GM23338 (cell line): Measurements from ENCODE around the gene S100A16. TPM values are rescaled to one million over a fixed set of nuclear protein-coding genes. Genes with fewer than 3 reads are reported as not detected.

ENCODE experiments used
- ATAC-seq: fragments of 200-7000 bp; cut with Tn5 transposase; 3 replicates; pipeline ENCODE4 v1.9.1; 2020
- DNase-seq: peaks from one replicate; pipeline ENCODE4 v3.0.0-alpha.2; 2015; ENCODE audit warnings: low spot score
- H2AFZ ChIP-seq: fragments of 200-600 bp; sonication (generic); 2 replicates; pipeline ENCODE4 v1.8.0; 2016; ENCODE audit warnings: antibody characterized with exemption, mild to moderate bottlenecking, moderate library complexity
- H3F3A ChIP-seq: fragments of 200-600 bp; sonication (generic); replicated peaks from 2 replicates; pipeline ENCODE4 v1.8.0; 2017; ENCODE audit warnings: antibody characterized with exemption, mixed run types, low read depth
- H3K27ac ChIP-seq: fragments of 200-600 bp; sonication (generic); 2 replicates; pipeline ENCODE4 v1.6.1; 2016; ENCODE audit warnings: low read depth
- H3K27me3 ChIP-seq: fragments of 200-600 bp; sonication (generic); 2 replicates; pipeline ENCODE4 v1.8.0; 2016; ENCODE audit warnings: mild to moderate bottlenecking, mixed run types, moderate library complexity; ENCODE audit not compliant: insufficient read depth
- H3K36me3 ChIP-seq: fragments of 200-600 bp; sonication (generic); 2 replicates; pipeline ENCODE4 v1.8.0; 2016; ENCODE audit warnings: mild to moderate bottlenecking; ENCODE audit not compliant: insufficient read depth
- H3K4me1 ChIP-seq: fragments of 200-600 bp; sonication (generic); 2 replicates; pipeline ENCODE4 v1.8.0; 2016; ENCODE audit warnings: mild to moderate bottlenecking, moderate library complexity; ENCODE audit not compliant: insufficient read depth
- H3K4me2 ChIP-seq: fragments of 200-600 bp; sonication (generic); 2 replicates; pipeline ENCODE4 v1.7.1; 2017; ENCODE audit warnings: mixed run types
- H3K4me3 ChIP-seq: fragments of 200-600 bp; sonication (generic); 2 replicates; pipeline ENCODE4 v1.6.1; 2016; ENCODE audit warnings: mixed run types
- H3K79me2 ChIP-seq: fragments of 200-600 bp; sonication (generic); replicated peaks from 2 replicates; pipeline ENCODE4 v1.8.0; 2017; ENCODE audit warnings: mild to moderate bottlenecking; ENCODE audit not compliant: insufficient read depth
- H3K9me2 ChIP-seq: fragments of 200-600 bp; sonication (generic); 2 replicates; pipeline ENCODE4 v1.8.0; 2017; ENCODE audit not compliant: insufficient read depth
- H4K20me1 ChIP-seq: fragments of 200-600 bp; sonication (generic); replicated peaks from 2 replicates; pipeline ENCODE4 v1.8.0; 2017; ENCODE audit warnings: mild to moderate bottlenecking; ENCODE audit not compliant: insufficient read depth
- H3K27ac Mint-ChIP-seq: 2 replicates; pipeline ENCODE4 v1.8.0; 2020; ENCODE audit warnings: inconsistent platforms, mild to moderate bottlenecking, moderate library complexity, mixed read lengths
- H3K27me3 Mint-ChIP-seq: 3 replicates; pipeline ENCODE4 v1.8.0; 2022; ENCODE audit warnings: low read depth, mild to moderate bottlenecking, moderate library complexity, mixed read lengths, inconsistent platforms; ENCODE audit not compliant: insufficient read depth, poor library complexity
- H3K36me3 Mint-ChIP-seq: 3 replicates; pipeline ENCODE4 v1.8.0; 2021; ENCODE audit warnings: low read depth, mild to moderate bottlenecking, inconsistent platforms, moderate library complexity, mixed read lengths
- H3K4me1 Mint-ChIP-seq: 3 replicates; pipeline ENCODE4 v1.8.0; 2020; ENCODE audit warnings: mild to moderate bottlenecking, inconsistent platforms, mixed read lengths
- H3K4me3 Mint-ChIP-seq: 3 replicates; pipeline ENCODE4 v1.8.0; 2021; ENCODE audit warnings: moderate library complexity, mild to moderate bottlenecking, inconsistent platforms, mixed read lengths
- H3K9me3 Mint-ChIP-seq: 3 replicates; pipeline ENCODE4 v1.8.0; 2020; ENCODE audit warnings: moderate library complexity, mild to moderate bottlenecking, inconsistent platforms, mixed read lengths
- EZH2 ChIP-seq: fragments of 200-600 bp; sonication (generic); IDR thresholded peaks from one replicate; pipeline ENCODE4 v1.8.0; 2017; ENCODE audit warnings: antibody characterized with exemption, mild to moderate bottlenecking, low read depth; ENCODE audit not compliant: unreplicated experiment
- EZH2phosphoT487 ChIP-seq: fragments of 200-600 bp; sonication (generic); IDR thresholded peaks from one replicate; pipeline ENCODE4 v1.8.1; 2018; ENCODE audit warnings: antibody characterized with exemption; ENCODE audit not compliant: unreplicated experiment
- JUNB ChIP-seq: IDR thresholded peaks from one replicate; pipeline ENCODE4 v1.6.1; 2016; ENCODE audit warnings: antibody characterized with exemption; ENCODE audit not compliant: unreplicated experiment
- POLR2AphosphoS5 ChIP-seq: IDR thresholded peaks from 2 replicates; pipeline ENCODE4 v1.6.1; 2016; ENCODE audit warnings: antibody characterized with exemption, low read depth
- STAT1 ChIP-seq: IDR thresholded peaks from one replicate; pipeline ENCODE4 v1.6.1; 2016; ENCODE audit warnings: antibody characterized with exemption; ENCODE audit not compliant: unreplicated experiment
- ZNF331 ChIP-seq: fragments of 250-450 bp; sonication (Bioruptor Pico); IDR thresholded peaks from 2 replicates; pipeline ENCODE4 v1.5.0; 2020; ENCODE audit warnings: low read depth, mild to moderate bottlenecking, moderate library complexity
- polyA plus RNA-seq: library from polyadenylated mRNA; unstranded; fragments of >200 nt; fragmentation: Nextera tagmentation; extraction: Ambion mirVana; gene quantifications from 2 replicates; pipeline ENCODE4 v1.2.1, GENCODE V29; 2016
- total RNA-seq: library from RNA; depleted of rRNA; stranded (reverse); fragments of >200 nt; shearing (Covaris generic); gene quantifications from 2 replicates; pipeline ENCODE4 v1.2.3, GENCODE V29; 2014
- TF ChIP-seq, protein P1 (sequence below): fragments of 250-450 bp; sonication (Bioruptor Pico); IDR thresholded peaks from 2 replicates; pipeline ENCODE4 v1.5.0; 2020; ENCODE audit warnings: mild to moderate bottlenecking, moderate library complexity
- TF ChIP-seq, protein P2 (sequence below): IDR thresholded peaks from 2 replicates; pipeline ENCODE4 v1.6.1; 2016; ENCODE audit warnings: antibody characterized with exemption
- TF ChIP-seq, protein P3 (sequence below): IDR thresholded peaks from one replicate; pipeline ENCODE4 v1.6.1; 2018; ENCODE audit warnings: antibody characterized with exemption; ENCODE audit not compliant: unreplicated experiment

Gene S100A16
- total and polyA plus RNA-seq, 2 experiments from 2014 or later, result 13.0 to 20.4 TPM

DNA sequence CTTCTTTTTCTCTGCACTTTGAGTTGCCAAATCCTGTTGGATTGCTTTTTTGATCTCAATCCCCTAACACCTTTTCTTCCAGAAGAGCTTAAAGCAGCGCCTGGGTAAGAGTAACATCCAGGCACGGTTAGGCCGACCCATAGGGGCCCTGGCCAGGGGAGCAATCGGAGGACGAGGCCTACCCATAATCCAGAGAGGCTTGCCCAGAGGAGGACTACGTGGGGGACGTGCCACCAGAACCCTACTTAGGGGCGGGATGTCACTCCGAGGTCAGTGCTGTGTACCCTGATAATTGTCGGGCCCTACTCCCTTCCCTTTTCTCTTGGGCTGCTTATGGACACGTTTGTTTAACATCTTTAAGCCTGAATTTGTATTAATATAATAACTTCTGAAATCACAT is 29.2 kb upstream of the S100A16 start:
- Histone ChIP-seq H3K36me3 (peaks cover 84% of the 10 kb centered on the region), H2AFZ (no peak overlapping the region), H3K27me3 (no peaks in the 10 kb centered on the region), H4K20me1 (peaks cover 55% of the 10 kb centered on the region), H3K4me3 (no peak overlapping the region), H3K9me2 (no peaks in the 10 kb centered on the region), H3K4me1 (no peaks in the 10 kb centered on the region), H3K79me2 (peaks cover 42% of the 10 kb centered on the region), H3F3A (peaks cover 56% of the 10 kb centered on the region), H3K27ac (no peak overlapping the region), H3K4me2 (no peak overlapping the region)
- TF ChIP-seq, protein P1, sequence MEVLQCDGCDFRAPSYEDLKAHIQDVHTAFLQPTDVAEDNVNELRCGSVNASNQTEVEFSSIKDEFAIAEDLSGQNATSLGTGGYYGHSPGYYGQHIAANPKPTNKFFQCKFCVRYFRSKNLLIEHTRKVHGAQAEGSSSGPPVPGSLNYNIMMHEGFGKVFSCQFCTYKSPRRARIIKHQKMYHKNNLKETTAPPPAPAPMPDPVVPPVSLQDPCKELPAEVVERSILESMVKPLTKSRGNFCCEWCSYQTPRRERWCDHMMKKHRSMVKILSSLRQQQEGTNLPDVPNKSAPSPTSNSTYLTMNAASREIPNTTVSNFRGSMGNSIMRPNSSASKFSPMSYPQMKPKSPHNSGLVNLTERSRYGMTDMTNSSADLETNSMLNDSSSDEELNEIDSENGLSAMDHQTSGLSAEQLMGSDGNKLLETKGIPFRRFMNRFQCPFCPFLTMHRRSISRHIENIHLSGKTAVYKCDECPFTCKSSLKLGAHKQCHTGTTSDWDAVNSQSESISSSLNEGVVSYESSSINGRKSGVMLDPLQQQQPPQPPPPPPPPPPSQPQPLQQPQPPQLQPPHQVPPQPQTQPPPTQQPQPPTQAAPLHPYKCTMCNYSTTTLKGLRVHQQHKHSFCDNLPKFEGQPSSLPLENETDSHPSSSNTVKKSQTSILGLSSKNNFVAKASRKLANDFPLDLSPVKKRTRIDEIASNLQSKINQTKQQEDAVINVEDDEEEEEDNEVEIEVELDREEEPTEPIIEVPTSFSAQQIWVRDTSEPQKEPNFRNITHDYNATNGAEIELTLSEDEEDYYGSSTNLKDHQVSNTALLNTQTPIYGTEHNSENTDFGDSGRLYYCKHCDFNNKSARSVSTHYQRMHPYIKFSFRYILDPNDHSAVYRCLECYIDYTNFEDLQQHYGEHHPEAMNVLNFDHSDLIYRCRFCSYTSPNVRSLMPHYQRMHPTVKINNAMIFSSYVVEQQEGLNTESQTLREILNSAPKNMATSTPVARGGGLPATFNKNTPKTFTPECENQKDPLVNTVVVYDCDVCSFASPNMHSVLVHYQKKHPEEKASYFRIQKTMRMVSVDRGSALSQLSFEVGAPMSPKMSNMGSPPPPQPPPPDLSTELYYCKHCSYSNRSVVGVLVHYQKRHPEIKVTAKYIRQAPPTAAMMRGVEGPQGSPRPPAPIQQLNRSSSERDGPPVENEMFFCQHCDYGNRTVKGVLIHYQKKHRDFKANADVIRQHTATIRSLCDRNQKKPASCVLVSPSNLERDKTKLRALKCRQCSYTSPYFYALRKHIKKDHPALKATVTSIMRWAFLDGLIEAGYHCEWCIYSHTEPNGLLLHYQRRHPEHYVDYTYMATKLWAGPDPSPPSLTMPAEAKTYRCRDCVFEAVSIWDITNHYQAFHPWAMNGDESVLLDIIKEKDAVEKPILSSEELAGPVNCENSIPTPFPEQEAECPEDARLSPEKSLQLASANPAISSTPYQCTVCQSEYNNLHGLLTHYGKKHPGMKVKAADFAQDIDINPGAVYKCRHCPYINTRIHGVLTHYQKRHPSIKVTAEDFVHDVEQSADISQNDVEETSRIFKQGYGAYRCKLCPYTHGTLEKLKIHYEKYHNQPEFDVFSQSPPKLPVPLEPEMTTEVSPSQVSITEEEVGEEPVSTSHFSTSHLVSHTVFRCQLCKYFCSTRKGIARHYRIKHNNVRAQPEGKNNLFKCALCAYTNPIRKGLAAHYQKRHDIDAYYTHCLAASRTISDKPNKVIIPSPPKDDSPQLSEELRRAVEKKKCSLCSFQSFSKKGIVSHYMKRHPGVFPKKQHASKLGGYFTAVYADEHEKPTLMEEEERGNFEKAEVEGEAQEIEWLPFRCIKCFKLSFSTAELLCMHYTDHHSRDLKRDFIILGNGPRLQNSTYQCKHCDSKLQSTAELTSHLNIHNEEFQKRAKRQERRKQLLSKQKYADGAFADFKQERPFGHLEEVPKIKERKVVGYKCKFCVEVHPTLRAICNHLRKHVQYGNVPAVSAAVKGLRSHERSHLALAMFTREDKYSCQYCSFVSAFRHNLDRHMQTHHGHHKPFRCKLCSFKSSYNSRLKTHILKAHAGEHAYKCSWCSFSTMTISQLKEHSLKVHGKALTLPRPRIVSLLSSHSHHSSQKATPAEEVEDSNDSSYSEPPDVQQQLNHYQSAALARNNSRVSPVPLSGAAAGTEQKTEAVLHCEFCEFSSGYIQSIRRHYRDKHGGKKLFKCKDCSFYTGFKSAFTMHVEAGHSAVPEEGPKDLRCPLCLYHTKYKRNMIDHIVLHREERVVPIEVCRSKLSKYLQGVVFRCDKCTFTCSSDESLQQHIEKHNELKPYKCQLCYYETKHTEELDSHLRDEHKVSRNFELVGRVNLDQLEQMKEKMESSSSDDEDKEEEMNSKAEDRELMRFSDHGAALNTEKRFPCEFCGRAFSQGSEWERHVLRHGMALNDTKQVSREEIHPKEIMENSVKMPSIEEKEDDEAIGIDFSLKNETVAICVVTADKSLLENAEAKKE (CRISPR knock-in tag), result no peak
- TF ChIP-seq EZH2 (no peak), POLR2AphosphoS5 (no peak), ZNF331 (CRISPR knock-in tag) (no peak), JUNB (no peak), STAT1 (no peak), EZH2phosphoT487 (no peak)
- TF ChIP-seq, protein P2, sequence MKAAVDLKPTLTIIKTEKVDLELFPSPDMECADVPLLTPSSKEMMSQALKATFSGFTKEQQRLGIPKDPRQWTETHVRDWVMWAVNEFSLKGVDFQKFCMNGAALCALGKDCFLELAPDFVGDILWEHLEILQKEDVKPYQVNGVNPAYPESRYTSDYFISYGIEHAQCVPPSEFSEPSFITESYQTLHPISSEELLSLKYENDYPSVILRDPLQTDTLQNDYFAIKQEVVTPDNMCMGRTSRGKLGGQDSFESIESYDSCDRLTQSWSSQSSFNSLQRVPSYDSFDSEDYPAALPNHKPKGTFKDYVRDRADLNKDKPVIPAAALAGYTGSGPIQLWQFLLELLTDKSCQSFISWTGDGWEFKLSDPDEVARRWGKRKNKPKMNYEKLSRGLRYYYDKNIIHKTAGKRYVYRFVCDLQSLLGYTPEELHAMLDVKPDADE, result no peak
- TF ChIP-seq, protein P3, sequence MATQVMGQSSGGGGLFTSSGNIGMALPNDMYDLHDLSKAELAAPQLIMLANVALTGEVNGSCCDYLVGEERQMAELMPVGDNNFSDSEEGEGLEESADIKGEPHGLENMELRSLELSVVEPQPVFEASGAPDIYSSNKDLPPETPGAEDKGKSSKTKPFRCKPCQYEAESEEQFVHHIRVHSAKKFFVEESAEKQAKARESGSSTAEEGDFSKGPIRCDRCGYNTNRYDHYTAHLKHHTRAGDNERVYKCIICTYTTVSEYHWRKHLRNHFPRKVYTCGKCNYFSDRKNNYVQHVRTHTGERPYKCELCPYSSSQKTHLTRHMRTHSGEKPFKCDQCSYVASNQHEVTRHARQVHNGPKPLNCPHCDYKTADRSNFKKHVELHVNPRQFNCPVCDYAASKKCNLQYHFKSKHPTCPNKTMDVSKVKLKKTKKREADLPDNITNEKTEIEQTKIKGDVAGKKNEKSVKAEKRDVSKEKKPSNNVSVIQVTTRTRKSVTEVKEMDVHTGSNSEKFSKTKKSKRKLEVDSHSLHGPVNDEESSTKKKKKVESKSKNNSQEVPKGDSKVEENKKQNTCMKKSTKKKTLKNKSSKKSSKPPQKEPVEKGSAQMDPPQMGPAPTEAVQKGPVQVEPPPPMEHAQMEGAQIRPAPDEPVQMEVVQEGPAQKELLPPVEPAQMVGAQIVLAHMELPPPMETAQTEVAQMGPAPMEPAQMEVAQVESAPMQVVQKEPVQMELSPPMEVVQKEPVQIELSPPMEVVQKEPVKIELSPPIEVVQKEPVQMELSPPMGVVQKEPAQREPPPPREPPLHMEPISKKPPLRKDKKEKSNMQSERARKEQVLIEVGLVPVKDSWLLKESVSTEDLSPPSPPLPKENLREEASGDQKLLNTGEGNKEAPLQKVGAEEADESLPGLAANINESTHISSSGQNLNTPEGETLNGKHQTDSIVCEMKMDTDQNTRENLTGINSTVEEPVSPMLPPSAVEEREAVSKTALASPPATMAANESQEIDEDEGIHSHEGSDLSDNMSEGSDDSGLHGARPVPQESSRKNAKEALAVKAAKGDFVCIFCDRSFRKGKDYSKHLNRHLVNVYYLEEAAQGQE, result no peak
- peaks cover 3% of the 10 kb centered on the region for H3K27me3 Mint-ChIP-seq
- peaks cover 93% of the 10 kb centered on the region for H3K36me3 Mint-ChIP-seq
- ATAC-seq (no peak), DNase-seq (no peak)
- H3K9me3 Mint-ChIP-seq, result no peaks in the 10 kb centered on the region
- H3K4me3 Mint-ChIP-seq, result no peak overlapping the region
- no peak overlapping the region for H3K27ac Mint-ChIP-seq
- peaks cover 2% of the 10 kb centered on the region; the same call in 2 of the 3 replicates for H3K4me1 Mint-ChIP-seq
